Transverse colon (tissue), 4 donors: Measurements from ENCODE around the gene MCM3.

Experiments used
- EP300 ChIP-seq: sonication (generic); formaldehyde crosslinking; IDR thresholded peaks from one replicate; pipeline ENCODE4 v1.6.1; 2017; ENCODE audit warnings: antibody characterized with exemption, low read depth
- POLR2A ChIP-seq: fragments of 450-650 bp; IDR thresholded peaks from one replicate; pipeline ENCODE4 v1.6.1; 2016; ENCODE audit warnings: antibody characterized with exemption, mild to moderate bottlenecking, moderate library complexity
- POLR2AphosphoS5 ChIP-seq, 3 donors: sonication (generic); formaldehyde crosslinking; IDR thresholded peaks; one replicate each; pipeline ENCODE4 v1.6.1; 2016; ENCODE audit warnings: antibody characterized with exemption in 3 of 3
- TF ChIP-seq, protein P1 (sequence below), 5 experiments: fragments of 200-600 bp in 3 of 5; fragments of 450-650 bp in 2 of 5; sonication (generic) in 3 of 5; IDR thresholded peaks; 1 replicate in 2 of 5; 2 replicates in 3 of 5; pipeline ENCODE4 v1.5.1; 2016 to 2017; ENCODE audit warnings: antibody characterized with exemption in 5 of 5, inconsistent platforms in 3 of 5, mild to moderate bottlenecking in 2 of 5, moderate library complexity in 1 of 5

DNA sequence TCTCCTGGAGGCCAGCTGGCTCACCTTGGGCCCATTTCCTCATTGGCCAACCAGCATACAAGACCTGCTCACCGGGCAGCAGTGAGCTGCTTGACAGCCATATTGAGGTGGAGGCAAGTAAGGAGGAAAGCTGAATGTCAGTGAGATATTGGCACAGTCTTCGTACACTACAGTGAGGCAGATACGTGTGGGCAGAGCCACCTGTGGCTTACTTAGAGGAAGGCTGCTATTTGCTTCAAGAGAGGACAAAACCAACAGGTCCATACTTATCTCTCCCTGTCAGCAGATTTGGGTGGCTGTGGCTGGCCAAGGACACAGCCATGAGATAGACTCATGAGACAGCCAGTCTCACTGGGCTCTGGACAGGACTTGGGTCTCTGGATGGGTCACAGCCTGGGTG is 15.1 kb upstream of the MCM3 start:
- TF ChIP-seq, protein P1, sequence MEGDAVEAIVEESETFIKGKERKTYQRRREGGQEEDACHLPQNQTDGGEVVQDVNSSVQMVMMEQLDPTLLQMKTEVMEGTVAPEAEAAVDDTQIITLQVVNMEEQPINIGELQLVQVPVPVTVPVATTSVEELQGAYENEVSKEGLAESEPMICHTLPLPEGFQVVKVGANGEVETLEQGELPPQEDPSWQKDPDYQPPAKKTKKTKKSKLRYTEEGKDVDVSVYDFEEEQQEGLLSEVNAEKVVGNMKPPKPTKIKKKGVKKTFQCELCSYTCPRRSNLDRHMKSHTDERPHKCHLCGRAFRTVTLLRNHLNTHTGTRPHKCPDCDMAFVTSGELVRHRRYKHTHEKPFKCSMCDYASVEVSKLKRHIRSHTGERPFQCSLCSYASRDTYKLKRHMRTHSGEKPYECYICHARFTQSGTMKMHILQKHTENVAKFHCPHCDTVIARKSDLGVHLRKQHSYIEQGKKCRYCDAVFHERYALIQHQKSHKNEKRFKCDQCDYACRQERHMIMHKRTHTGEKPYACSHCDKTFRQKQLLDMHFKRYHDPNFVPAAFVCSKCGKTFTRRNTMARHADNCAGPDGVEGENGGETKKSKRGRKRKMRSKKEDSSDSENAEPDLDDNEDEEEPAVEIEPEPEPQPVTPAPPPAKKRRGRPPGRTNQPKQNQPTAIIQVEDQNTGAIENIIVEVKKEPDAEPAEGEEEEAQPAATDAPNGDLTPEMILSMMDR (IDR thresholded peaks at IDR 0.05) = no peak
- TF ChIP-seq POLR2AphosphoS5 (IDR thresholded peaks at IDR 0.05) (no peak), EP300 (no peak), POLR2A (no peak)
